ENCODE data around the gene FABP1.

GRCh38 chr2:88123975-88124917 is 3.6 kb downstream of the FABP1 start:
- TF ChIP-seq CTCF (conservative IDR thresholded peaks at IDR 0.05 in 1 of 2, IDR thresholded peaks at IDR 0.05 in 1 of 2; ENCODE audit: low read depth in 1 of 2, low read length in 2 of 2) (no peak), EZH2 (IDR thresholded peaks at IDR 0.05; ENCODE audit: low read length, missing control alignments) (no peak)

All from fibroblast of lung (primary cell).